WERI-Rb-1 (cell line): ENCODE measurements around the gene GIMAP4.
"Not testable (repeated sequence)": the region's sequence is repeated elsewhere in the genome, so short reads cannot be mapped to it uniquely, and the experiment has no call there.

ENCODE experiments used
- DNase-seq: peaks from one replicate; pipeline ENCODE4 v3.0.0-alpha.2; 2020
- H3K27ac ChIP-seq: fragments of 250-450 bp; sonication (Bioruptor Pico); 2 replicates; pipeline ENCODE4 v1.5.1; 2020; ENCODE audit warnings: mild to moderate bottlenecking, moderate library complexity
- H3K27me3 ChIP-seq: fragments of 250-450 bp; sonication (Bioruptor Pico); 2 replicates; pipeline ENCODE4 v1.5.1; 2021; ENCODE audit warnings: mild to moderate bottlenecking, low read depth, moderate library complexity; ENCODE audit not compliant: insufficient read depth, severe bottlenecking
- H3K36me3 ChIP-seq: fragments of 250-450 bp; sonication (Bioruptor Pico); 2 replicates; pipeline ENCODE4 v1.5.1; 2020; ENCODE audit warnings: mild to moderate bottlenecking, moderate library complexity
- H3K4me3 ChIP-seq: 2 replicates; pipeline ENCODE4 v1.5.1; 2011; ENCODE audit warnings: low read depth, mild to moderate bottlenecking, control low read depth, low read length
- H3K9me3 ChIP-seq: fragments of 250-450 bp; sonication (Bioruptor Pico); 2 replicates; pipeline ENCODE4 v1.5.1; 2021; ENCODE audit warnings: mild to moderate bottlenecking, moderate library complexity; ENCODE audit not compliant: severe bottlenecking
- TF ChIP-seq, protein P1 (sequence below): IDR thresholded peaks from 2 replicates; pipeline ENCODE4 v1.5.1; 2011; ENCODE audit warnings: low read depth, mild to moderate bottlenecking, control low read depth, inconsistent platforms, low read length

Gene GIMAP4

DNA sequence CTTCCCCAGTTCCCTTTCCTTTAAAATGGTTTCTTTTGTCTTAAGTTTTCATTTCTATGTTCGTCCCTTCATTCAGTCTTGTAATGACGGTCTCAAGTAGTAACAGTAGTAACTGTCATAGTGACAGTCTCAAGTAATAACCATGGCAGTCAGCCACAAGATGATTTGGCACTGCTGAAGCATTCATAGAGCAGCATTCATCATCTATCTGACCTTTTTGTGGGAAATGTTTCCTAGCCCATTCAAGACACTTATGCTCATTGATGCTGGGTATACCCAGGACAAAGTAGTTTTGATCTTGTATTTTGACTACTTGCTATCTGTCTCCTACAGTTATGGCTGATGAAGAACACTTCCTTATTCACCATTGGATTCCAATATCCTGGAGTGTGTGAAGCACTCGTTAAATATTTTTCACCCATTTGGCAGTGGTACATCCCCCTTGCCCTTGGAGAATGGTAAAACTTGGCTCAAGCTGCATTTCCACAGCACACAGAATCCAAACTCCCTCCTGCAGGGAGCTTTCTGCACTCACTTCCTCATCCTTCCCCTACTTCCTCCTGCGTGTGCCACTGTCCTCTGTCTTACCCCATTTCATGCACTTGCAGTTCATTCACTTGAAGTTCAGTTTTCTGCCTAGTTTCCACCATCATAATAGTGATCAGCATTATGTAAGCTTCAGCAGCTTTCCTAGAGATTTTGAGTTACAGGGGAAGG is 19.0 kb downstream of the GIMAP4 start:
- H3K4me3 ChIP-seq = no peak overlapping the region
- no peak overlapping the region for H3K27ac ChIP-seq
- TF ChIP-seq, protein P1, sequence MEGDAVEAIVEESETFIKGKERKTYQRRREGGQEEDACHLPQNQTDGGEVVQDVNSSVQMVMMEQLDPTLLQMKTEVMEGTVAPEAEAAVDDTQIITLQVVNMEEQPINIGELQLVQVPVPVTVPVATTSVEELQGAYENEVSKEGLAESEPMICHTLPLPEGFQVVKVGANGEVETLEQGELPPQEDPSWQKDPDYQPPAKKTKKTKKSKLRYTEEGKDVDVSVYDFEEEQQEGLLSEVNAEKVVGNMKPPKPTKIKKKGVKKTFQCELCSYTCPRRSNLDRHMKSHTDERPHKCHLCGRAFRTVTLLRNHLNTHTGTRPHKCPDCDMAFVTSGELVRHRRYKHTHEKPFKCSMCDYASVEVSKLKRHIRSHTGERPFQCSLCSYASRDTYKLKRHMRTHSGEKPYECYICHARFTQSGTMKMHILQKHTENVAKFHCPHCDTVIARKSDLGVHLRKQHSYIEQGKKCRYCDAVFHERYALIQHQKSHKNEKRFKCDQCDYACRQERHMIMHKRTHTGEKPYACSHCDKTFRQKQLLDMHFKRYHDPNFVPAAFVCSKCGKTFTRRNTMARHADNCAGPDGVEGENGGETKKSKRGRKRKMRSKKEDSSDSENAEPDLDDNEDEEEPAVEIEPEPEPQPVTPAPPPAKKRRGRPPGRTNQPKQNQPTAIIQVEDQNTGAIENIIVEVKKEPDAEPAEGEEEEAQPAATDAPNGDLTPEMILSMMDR = no peak
- H3K9me3 ChIP-seq = peaks cover 8% of the 10 kb centered on the region
- H3K36me3 ChIP-seq = no peaks in the 10 kb centered on the region
- no peaks in the 10 kb centered on the region for H3K27me3 ChIP-seq
- DNase-seq = no peak

DNA sequence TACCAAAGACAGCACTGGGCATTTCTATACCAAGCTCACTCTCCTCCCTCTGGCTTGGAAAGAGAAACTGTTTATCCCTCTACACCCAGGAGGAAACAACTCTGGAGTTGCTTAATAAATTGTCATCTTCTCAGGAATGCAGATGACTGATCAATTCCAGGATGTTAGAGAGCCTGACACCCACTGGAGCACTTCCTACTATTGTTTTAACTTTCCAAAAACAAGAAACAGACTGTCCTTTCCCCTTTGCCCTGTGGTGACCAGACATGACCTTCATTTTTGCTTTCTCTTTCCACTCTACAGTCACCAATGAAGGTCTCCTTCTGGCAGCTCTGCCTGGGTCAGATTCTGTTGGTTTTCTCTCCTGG is 19.6 kb downstream of the GIMAP4 start:
- peaks cover 2% of the 10 kb centered on the region for H3K9me3 ChIP-seq
- H3K4me3 ChIP-seq = no peak overlapping the region
- no peaks in the 10 kb centered on the region for H3K36me3 ChIP-seq
- DNase-seq = no peak
- TF ChIP-seq, protein P1 = no peak
- no peaks in the 10 kb centered on the region for H3K27me3 ChIP-seq
- H3K27ac ChIP-seq = no peak overlapping the region

DNA sequence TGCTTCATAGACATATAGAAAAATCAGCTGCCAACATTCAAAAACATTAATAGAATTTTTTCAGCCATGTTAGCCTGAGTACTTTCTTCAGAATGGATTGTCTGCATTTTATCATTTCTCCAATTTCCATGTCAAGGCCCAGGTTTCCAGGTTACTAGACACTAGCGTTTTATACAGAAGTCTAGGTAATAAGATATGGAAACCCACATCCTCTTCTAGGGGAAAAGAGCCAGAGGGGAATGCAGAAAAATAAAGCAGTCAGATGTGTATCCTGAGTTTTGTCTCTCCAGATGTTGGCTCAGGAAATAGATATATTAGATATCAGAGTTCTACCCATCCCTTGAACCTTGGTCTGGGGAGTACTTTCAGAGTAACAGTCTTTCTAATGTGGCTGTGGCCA is 20.4 kb downstream of the GIMAP4 start:
- DNase-seq = no peak
- Histone ChIP-seq H3K4me3 (no peak overlapping the region), H3K9me3 (no peaks in the 10 kb centered on the region), H3K36me3 (no peaks in the 10 kb centered on the region), H3K27me3 (no peaks in the 10 kb centered on the region), H3K27ac (no peak overlapping the region)
- TF ChIP-seq, protein P1 = no peak

DNA sequence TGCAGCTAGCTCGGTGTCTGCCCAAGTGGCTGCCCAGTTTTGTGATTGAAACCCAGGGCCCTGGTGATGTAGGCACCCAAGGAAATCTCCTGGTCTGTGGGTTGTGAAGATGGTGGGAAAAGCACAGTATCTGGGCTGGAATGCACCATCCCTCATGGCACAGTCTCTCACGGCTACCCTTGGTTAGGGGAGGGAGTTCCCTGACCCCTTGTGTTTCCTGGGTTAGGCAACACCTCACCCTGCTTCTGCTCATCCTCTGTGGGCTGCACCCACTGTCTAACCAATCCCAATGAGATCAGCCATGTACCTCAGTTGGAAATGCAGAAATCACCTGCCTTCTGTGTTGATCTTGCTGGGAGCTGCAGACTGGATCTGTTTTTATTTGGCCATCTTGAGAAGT is 27.6 kb downstream of the GIMAP4 start:
- Histone ChIP-seq H3K9me3 (peaks cover 10% of the 10 kb centered on the region), H3K4me3 (no peak overlapping the region), H3K27ac (no peak overlapping the region), H3K27me3 (no peaks in the 10 kb centered on the region), H3K36me3 (no peaks in the 10 kb centered on the region)
- TF ChIP-seq, protein P1 = no peak
- no peak for DNase-seq

DNA sequence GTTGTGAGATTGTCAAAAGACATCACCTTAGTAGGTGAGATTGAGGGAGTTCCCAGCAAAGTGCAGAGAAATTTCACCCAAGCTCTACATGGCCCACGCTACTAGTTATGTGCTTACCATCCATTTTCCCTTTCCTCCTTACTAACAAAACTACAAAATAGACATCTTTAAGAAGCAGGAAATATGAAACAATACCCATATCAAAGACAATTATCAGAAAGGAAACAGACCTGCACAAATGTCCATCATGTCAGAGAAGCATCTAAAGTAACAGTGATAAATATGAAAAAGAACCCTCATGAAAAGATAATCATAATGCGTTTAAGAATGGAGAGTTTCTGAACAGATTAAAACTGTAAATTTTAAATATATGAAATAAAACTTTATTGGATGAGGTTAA is 28.2 kb downstream of the GIMAP4 start:
- Histone ChIP-seq H3K27ac (no peak overlapping the region), H3K36me3 (no peaks in the 10 kb centered on the region), H3K27me3 (no peaks in the 10 kb centered on the region), H3K4me3 (no peak overlapping the region), H3K9me3 (peaks cover 10% of the 10 kb centered on the region)
- TF ChIP-seq, protein P1 = no peak
- DNase-seq = no peak

DNA sequence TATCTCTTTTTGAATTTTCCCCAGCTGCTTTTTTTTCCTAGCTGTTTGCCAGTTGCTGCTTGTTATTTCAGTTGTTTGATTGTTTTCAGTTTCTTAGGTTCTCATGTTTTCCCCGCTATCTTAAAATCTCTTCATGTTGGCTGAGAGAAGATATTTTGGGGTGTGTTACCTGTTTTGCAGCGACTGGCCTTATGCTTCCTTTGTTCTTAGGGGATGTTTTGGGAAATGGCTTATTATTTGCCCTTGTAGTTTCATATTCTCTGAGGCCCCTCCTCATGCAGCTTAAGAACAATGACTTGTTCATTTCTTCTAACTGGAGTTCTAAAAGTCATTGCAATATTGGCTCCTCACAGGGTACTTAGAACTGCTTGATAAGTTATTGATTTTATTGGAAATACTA is 36.4 kb downstream of the GIMAP4 start:
- H3K27ac ChIP-seq, H3K4me3 ChIP-seq, H3K36me3 ChIP-seq, H3K27me3 ChIP-seq, DNase-seq: not testable (repeated sequence)
- peaks cover 12% of the 10 kb centered on the region for H3K9me3 ChIP-seq
